Endometrial microvascular endothelial cells (primary cell): ENCODE results near the gene GOLGA6C. TPM values are rescaled to one million over a fixed set of nuclear protein-coding genes. Genes with fewer than 3 reads are reported as not detected.
"Not testable (repeated sequence)": the region's sequence is repeated elsewhere in the genome, so short reads cannot be mapped to it uniquely, and the experiment has no call there.

ENCODE experiments used
- in situ Hi-C: cut with HindIII; loops from 2 replicates; pipeline ENCODE4 v1.10.0; 2017; ENCODE audit warnings: low sequenced_read_pairs, low pct_unique_long_range_greater_than_20kb; ENCODE audit errors: inconsistent ontology term
- total RNA-seq: library from RNA; depleted of rRNA; stranded (reverse); fragments of >200 nt; gene quantifications from one replicate; pipeline ENCODE4 v1.2.3, GENCODE V29; 2015; ENCODE audit errors: inconsistent ontology term

Gene GOLGA6C
- total RNA-seq, 1 donor from 2014 or later: not detected

DNA sequence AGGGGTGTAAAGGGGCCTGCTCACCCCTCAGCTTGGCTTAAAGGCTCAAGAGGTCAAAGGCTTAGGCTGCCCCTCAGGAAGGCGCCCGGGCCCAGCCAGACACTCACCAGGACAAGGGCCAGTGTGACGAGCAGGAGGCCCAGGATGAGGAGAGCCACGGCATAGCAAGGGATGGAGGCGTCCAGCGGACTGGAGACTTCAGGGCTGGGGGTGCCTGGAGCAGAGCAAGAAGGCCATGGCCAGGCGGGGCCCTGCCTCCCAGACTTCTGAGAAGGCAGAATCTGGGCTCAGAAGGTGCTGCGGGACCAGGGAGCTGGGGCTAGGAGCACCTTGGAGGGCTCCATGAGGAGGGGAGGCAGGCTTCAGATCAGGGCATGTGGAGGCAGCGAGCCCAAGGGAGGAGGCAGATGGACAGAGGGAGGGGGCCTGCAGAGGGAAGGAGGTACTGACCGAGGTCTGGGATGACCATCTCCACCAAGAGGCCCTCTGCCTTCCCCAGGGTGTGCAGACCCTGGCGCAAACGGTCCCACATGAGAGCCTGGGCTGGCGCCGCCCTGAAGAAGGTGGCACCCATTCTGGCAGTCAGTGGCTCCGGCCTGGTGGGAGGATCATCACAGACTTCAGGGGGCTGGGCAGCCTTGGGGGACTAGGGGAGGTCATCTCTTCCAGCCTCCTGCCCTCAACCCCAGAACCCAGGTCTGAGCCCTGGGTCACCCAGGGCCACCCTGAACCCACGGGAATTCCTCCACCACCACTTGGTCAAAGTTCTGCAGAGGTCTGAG lies 32.0 kb upstream of the GOLGA6C start:
- in situ Hi-C loops: no loop called here

DNA sequence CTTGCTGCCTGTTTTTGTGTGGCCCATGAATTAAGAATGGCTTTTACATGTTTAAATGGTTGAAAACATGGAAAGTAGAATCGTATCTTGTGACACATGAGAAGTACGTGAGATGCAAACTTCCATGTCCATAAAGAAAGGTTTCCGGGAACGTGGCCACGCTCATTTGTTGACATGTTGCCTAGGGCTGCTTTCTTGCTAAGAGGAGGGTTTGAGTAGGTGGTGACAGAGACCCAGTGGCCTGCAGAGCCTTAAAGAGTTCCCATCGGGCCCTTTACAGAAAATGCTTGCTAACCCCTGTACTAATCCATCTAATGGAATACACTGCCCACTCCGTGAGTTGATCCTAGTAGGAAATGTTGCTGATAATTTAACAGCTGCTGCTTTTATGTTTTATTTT lies 31.0 kb upstream of the GOLGA6C start:
- in situ Hi-C loops: not testable (repeated sequence)

DNA sequence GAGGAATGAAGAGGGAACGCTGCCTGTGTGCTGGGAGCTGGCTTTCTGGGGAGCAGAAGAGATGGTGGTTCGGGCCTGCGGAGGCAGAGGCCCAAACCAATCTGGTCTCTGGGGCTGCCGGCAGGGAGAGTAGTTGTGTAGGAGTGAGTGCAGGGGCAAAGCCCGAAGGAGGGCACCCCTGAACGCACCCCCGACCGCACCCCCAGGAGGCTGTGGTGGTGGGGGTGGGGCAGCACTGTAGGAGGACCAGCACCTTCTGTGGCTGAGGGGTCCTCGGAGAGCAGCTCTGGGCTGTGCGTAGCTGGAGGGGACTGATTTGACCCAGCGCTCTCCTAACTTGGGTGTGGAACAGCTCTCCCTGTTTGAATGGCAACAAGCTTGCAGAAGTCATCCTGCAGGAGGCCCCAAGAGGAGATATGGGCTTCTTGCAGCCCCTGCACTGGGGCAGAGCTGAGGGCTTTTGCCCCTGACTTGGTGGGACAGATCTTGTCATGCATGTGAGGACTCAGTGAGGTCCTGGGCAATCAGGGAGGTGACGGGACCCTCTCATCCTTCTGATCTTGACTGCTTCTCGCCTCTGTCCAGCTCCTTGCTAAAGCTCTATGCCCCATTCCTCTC lies 30.4 kb upstream of the GOLGA6C start:
- in situ Hi-C loops: no loop called here

DNA sequence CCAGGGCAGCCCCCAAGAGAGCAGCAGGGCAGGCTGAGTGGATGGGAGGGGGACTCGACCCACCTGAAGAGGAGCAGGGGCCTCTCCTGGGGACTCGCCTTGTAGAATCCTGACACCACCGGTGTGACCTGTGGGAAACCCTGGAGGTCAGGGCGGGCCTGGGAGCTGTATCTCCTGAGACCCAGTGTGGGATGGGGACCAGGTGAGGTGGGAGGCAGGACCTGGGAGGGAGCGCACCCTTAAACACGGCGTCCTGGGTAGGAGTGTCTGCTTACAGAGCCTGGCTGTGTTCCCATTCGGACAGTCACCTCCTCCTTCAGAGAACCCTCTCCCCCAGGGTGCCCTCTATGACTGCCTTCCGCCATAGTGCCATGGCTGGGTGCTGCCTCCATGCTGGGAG lies 29.3 kb upstream of the GOLGA6C start:
- in situ Hi-C loops: no loop called here

DNA sequence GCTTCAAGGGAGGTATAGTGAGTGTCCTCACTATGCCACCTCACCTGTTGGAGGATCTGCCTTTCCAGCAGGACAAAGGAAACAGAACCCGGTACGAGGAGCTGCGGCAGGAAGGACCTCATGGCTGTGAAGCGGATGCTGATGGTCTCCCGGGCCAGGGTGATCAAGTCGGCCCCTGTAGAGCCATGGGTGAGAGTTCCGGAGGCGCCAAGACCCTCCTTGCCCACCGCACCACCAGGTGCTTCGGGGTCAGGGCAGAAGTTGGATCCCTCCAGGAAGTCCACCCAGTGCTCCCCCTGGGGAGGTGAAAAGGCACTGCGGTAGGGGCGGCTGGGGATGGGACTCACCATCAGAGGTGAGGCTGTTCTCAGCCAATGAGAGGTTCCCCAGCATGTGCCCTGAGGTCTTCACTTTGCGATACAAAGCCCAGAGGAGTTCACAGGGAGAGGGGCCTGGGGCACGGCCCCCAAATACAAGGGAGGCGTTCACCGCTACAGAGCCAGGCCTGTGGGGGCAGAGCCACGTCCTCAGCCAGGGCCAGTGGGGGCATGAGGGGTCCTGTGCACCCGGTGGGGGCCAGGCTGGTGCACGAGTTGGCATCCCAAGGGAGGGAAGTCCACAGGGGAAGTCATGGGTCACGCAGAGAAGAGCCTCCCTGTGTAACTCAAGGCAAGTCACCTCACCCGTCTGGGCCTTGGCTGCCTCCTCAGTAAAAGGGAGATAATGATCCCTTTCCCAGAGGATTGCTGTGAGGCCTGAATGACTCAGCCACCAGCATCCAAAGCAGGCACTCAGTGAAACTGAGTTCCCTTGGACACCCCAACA lies 28.7 kb upstream of the GOLGA6C start:
- in situ Hi-C loops: no loop called here

- in situ Hi-C loops: no loop called here
Observed at GRCh38 chr15:75230016-75230343, 28.2 kb upstream of the GOLGA6C start.

- in situ Hi-C loops: no loop called here
Observed at GRCh38 chr15:75230551-75231371, 27.4 kb upstream of the GOLGA6C start.

- in situ Hi-C loops: no loop called here
Observed at GRCh38 chr15:75231836-75232235, 26.3 kb upstream of the GOLGA6C start.

- in situ Hi-C loops: no loop called here
Observed at GRCh38 chr15:75232252-75232813, 25.8 kb upstream of the GOLGA6C start.

- in situ Hi-C loops: no loop called here
Observed at GRCh38 chr15:75232826-75233503, 25.2 kb upstream of the GOLGA6C start.

GRCh38 chr15:75233504-75234190 lies 24.5 kb upstream of the GOLGA6C start:
- in situ Hi-C loops: no loop called here

GRCh38 chr15:75234191-75234810 lies 23.8 kb upstream of the GOLGA6C start:
- in situ Hi-C loops: no loop called here

GRCh38 chr15:75235051-75235673 lies 23.0 kb upstream of the GOLGA6C start:
- in situ Hi-C loops: no loop called here

DNA sequence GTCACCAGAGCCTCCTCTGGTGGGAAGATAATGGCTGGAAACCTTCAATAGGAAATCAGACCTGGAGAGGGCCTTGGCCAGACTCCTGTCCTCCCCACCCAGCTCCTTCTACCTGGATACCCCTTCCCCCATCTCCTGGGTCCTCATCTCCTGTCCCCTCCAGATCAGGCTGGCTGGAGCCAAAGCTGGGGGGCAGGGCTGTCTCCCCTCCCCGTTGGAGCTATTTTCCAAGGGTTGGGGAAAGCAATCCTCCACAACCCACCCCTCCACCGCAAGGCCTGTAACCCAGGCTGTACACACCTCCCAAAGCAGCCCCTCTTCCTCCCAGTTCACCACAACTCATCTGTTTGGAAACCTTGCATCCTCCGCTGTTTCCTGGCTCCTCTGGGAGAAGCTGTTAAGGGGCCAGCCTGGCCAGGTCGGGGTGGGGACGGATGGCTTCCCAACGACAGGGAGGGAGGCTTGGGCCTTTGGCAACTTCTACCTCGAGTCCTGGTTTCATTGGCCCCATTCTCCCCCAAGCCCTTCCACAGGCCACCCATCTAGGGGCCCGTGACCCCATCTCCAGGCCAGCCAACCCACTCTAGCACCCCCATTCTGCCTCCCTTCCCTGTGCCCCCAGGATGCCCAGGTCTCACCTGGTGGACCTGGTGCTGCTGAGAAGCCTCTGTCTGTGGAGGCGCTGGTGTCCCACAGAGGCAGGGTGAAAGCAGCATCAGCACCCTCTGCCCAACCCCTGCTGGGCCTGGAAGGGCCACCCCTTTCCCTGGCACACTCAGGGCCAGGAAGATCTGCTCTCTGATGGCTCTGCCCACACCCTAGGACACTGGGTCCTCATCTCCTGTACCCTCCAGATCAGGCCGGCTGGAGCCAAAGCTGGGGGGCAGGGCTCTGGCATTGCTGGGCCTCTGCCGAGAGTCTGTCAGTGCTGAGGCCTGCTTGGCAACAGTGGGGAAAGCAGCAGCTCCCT lies 22.1 kb upstream of the GOLGA6C start:
- in situ Hi-C loops: no loop called here

DNA sequence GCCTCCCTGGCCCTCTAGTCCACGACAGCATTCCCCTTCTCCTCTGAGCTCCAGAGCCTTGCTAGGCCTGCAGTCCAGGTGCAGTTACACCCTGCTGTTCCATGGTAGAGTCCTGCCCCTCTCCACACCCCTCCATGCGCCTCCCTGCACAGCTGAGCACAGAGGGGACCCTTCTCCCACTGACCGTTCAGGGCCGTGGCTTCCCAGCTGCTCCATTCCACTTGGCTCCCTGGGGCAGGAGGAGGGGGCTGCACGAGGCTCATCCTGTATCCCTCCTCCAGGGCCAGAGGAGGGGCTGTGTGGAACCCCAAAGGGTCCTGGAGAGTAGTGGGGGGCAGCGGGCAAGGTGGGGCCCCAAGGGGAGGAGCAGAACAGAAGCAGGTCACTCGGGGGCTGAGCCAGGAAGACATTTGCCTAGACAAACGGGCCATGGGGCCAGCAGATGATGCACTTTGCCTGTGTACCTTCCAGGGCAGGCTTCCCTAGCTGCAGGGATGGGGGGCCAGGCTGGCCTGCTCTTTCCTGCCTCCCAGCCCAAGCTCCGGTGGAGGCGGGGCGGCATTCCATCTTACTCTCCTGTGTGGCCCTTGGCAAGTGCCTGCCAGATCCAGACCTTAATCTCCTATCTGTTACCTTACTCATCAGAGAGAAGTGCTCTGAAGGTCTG lies 20.7 kb upstream of the GOLGA6C start:
- in situ Hi-C loops: no loop called here
